Spleen (tissue), 7 donors: ENCODE measurements around the gene RPS6KC1.

Experiments used
- POLR2AphosphoS5 ChIP-seq, 3 donors: sonication (generic); formaldehyde crosslinking; IDR thresholded peaks; one replicate each; pipeline ENCODE4 v1.5.1; 2017; ENCODE audit warnings: antibody characterized with exemption in 3 of 3
- TF ChIP-seq, protein P1 (sequence below), 11 experiments: fragments of 200-600 bp in 7 of 11; fragments of 450-650 bp in 4 of 11; sonication (generic) in 4 of 11; IDR thresholded peaks in 8 of 11; conservative IDR thresholded peaks in 3 of 11; 1 replicate in 7 of 11; 2 replicates in 4 of 11; pipeline versions ENCODE4 v1.4.0 to v1.8.0; 2016 to 2021; ENCODE audit warnings: antibody characterized with exemption in 11 of 11, inconsistent platforms in 4 of 11, mild to moderate bottlenecking in 1 of 11
- donor health status: DM: no; HTN: no; CAD: no; lungs with moderate emphysema.
- donor health status: DM: no; HTN: no; CAD: no.
- donor health status: DM: no; HTN: no; CAD: no.

- TF ChIP-seq, protein P1, sequence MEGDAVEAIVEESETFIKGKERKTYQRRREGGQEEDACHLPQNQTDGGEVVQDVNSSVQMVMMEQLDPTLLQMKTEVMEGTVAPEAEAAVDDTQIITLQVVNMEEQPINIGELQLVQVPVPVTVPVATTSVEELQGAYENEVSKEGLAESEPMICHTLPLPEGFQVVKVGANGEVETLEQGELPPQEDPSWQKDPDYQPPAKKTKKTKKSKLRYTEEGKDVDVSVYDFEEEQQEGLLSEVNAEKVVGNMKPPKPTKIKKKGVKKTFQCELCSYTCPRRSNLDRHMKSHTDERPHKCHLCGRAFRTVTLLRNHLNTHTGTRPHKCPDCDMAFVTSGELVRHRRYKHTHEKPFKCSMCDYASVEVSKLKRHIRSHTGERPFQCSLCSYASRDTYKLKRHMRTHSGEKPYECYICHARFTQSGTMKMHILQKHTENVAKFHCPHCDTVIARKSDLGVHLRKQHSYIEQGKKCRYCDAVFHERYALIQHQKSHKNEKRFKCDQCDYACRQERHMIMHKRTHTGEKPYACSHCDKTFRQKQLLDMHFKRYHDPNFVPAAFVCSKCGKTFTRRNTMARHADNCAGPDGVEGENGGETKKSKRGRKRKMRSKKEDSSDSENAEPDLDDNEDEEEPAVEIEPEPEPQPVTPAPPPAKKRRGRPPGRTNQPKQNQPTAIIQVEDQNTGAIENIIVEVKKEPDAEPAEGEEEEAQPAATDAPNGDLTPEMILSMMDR (IDR thresholded peaks at IDR 0.05 in 8 of 11, conservative IDR thresholded peaks at IDR 0.05 in 3 of 11), result no peak
- no peak for TF ChIP-seq POLR2AphosphoS5 (IDR thresholded peaks at IDR 0.05)
Observed at GRCh38 chr1:213054733-213055591, 3.9 kb downstream of the RPS6KC1 start.
